Right ventricle myocardium superior (tissue), 1 donor: ENCODE measurements around the gene EFNA5. TPM values are rescaled to one million over a fixed set of nuclear protein-coding genes. Genes with fewer than 3 reads are reported as not detected.

Experiments used
- ATAC-seq: fragments of 200-7000 bp; cut with Tn5 transposase; one replicate; pipeline ENCODE4 v1.9.1; 2020; ENCODE audit warnings: mild to moderate bottlenecking; ENCODE audit not compliant: poor library complexity
- DNase-seq: peaks from one replicate; pipeline ENCODE4 v3.0.0-alpha.2; 2020
- intact Hi-C: fragments of 100-400 bp; cut with DNase I; formaldehyde crosslinking; loops from one replicate; pipeline ENCODE4 v1.11.2; 2022
- total RNA-seq: library from RNA; stranded (reverse); fragmentation: NEBNext Ultra II Directional; extraction: Animal tissue kit (Norgen Biotek cat#: 25700); gene quantifications from one replicate; pipeline ENCODE4 v1.2.1, GENCODE V29; 2021
- donor health status: DM: no; HTN: yes; CAD: no; lungs with severe emphysema.

The EFNA5 gene
- total RNA-seq, 1 donor from 2014 or later = 25.7 TPM

DNA sequence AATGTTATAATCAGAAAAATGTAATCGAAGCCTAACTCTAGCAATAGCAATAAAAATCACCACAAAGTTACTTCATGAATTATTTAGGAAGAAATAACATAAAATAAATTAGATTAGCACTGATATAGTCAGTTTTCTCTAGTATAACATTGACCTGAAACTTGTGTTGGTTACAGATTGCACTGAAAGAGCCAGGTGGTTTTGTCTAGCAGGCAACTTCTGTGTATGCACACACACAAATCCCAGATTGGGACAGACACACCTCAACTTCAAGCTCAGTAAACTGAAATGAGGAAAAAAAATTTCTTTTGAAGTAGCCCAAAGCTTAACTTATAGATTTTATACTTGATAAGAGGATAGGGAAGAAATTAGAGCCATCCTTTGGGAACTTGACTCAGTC, 129.3 kb downstream of the EFNA5 start:
- intact Hi-C loops = no loop called here
- ATAC-seq (no peak), DNase-seq (no peak)

DNA sequence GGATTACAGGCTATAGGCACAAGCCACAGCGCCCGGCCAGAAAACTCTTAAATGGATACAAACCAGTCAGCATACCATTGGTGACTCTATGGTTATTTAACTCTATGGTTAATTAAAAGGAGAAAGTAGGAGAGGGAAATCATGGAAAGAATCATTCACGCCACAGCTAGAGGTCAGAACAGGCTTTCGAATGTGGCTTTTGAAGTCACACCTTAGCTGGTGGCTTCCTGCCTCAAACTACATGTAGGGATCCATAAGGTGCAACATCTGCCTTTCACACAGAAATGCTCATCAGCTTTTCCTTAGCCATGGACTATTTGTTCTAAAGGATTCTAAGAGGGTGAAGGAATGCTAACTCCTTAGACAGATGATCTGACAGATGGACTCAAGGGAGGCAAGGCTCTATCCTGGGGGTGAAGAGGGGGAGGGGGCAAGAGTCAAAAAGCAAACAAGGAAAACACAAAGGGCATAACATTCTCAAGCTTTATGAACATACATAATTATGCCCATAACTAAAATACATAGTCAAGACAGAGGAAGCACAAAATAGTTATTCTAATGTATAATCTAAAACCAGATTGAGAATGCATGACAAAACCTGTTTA, 130.9 kb downstream of the EFNA5 start:
- intact Hi-C loops = no loop called here
- no peak for ATAC-seq
- no peak for DNase-seq

DNA sequence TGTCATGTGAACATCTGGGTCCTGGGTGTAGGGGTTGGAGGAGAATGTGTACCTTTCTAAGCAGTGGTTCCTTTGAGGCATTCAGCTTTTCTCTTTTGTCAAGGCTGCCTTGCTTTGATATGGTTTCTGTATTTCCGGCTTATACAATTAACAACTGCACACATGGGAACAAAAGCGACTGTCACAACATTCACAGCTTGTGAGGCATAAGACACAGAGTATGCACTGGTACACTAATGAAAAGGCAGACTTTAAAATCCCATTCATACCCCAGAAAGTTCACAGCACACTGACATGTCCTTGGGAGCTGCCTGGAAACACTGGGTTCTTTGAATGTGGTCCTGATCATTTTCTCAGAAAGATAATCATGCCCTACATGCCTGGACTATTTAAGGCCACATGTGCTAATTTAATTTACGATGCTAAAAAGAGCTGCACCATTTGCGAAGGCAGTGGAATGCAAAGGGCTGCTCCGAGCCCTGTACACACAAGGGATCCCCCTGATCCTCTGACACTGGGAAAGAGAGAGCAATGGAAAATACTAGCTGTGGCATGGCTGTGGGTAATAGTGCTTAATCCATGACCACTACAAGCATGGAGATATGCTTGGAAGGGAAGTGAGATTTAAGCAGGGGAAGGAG, 131.8 kb downstream of the EFNA5 start:
- DNase-seq (no peak), ATAC-seq (peak; percentile 4)
- intact Hi-C loops = no loop called here

DNA sequence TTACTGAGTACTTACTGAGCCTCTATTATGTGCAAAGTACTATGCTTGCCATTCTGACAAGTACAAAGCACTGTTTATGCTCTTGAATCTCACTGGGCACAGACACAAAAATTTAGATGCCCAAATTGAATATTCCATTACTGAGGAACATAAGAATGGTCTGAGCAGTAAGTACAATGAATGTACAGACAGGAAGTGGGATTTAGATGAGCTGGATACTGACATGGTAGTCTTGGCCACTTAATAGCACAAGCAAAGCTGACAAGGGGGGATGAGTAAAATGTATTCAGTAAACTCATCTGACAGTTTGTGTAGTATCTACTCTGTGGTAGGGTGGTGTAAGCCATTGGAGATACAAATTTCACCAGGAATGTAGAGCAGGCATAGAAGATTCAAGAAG, 132.4 kb downstream of the EFNA5 start:
- ATAC-seq (no peak), DNase-seq (no peak)
- intact Hi-C loops = no loop called here

DNA sequence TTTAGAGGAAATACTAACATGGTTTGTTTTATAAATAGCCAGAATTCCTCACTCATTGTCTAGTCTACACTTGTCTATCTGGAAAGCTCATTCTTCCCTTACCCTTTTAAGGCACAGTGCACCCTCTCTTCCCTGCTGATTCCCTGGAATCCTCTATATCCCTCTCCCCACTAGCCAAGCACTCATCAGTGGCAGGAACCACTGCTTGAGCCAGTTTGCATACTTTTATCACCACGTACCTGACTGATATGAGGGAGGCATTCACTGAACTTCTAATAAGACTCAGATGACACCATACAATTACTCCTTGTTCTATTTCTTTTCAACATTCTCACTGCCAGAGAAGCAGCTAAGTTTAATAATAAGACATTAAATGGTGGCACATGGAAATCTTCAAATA, 134.9 kb downstream of the EFNA5 start:
- DNase-seq = no peak
- intact Hi-C loops = no loop called here
- no peak for ATAC-seq

DNA sequence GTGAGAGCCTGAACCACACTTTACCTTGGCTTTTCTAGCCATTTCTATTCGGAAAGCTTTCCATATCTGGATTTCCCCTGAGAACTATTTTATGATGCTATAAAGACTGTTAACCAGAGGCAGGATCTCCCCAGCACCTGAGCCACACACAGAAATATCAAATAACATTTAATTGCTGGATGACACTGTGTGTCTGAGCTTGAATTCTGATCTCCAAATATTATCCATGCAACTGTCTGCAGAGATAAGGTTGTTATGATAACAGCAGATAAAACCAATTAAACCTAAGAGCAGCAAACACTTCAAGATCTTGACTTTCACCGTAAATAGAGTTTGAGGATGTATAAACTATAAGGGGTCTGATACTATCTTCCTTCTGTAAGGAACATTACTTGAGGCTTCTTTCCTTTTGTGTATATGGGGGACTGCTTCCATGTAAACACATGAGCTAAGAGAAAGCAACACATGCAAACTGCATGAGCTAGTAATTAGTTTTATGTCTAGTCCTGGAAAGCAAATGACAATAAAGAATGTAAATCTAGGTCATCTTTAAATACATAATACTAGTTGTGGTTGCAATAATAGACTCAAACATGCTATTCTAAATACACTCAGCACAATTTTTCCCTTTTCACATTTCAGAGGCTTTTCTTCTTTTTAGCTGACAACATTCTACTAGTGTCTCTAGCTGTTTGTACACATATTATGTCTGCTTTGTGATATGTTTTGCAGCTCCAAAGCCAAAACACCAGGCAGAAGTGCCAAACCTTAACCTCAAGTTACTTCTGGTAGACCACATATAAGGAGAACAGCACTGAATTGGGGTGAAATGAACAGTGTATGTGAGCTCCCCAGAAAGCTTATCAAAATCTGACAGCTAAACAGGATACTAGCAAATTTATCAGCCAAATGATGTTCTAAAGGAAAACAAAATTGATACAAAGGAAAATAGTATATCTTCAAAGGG, 136.5 kb downstream of the EFNA5 start:
- DNase-seq (no peak), ATAC-seq (no peak)
- intact Hi-C loops = no loop called here

DNA sequence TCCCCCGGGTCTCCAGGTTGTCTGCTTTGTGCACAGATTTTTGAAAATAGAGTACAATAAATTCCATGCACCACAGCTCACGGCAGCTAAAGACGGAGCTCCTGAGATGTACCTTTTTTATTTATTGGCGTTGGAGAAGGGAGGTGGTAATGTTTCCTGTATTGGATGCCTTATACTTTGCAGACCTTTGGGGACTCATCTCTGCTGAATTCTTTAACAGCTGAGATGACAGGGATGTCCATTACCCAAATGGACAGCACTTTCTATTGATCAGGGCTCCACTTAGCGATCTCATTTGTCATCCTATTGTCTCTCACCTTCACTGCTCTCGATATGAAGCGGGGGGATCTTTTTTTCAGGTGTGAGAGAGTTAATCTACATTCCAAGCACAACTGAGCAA, 137.8 kb downstream of the EFNA5 start:
- intact Hi-C loops = no loop called here
- no peak for DNase-seq

DNA sequence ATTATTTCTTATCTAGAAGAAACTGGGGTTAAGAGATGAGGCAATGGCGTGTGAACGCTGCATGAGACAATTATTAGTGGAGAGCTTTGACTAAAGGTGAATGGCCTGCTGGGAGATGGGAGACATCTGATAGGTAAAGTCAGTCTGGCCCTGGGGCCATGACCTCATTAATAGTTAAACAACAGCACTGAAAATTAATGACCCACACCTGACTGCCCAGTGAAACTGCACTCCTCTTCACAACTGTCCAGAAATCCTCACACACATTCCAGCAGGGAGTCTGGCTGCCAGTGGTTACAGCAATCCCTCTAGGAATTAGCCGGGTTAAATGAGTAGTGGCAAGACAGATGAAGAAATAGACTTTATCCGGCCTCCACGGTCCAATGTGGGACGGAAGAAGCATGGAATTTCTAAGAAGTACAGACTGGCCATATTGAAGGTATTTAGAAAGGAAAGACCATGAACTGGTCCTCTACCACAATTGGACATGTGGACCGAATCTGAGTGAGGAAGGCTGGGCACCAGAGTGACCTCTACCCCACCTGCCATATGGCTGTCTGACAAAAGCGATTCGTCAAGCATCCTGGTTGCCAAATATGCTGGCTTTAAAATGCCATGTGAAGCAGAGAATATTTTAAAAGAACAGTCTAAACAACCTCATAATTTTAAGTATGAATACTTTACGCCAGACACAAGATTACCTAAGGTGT, 138.4 kb downstream of the EFNA5 start:
- peak; percentile 53 for ATAC-seq
- DNase-seq = no peak
- intact Hi-C loops = no loop called here

More for the DNA sequence above, 137.8 kb downstream of the EFNA5 start:
- no peak for ATAC-seq

DNA sequence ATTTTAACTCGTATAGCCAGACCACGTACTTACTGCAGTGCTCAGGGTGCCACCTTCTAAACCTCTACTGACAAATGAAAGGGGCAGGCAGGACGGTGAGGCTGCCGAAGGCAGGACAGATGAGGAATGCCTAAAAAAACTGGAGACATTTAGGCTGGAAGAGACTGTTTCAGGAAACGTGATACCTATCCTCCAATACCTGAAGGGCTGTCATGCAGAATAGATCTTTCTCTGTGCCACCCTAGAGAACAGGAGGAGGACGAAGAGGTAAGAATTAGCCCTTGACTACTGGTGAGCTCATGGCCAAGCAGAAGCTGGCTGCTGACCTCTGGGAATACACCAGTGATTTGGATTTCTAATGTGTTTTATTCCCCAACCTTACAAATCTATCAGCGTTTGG, 139.4 kb downstream of the EFNA5 start:
- intact Hi-C loops = no loop called here
- no peak for DNase-seq
- ATAC-seq = no peak

DNA sequence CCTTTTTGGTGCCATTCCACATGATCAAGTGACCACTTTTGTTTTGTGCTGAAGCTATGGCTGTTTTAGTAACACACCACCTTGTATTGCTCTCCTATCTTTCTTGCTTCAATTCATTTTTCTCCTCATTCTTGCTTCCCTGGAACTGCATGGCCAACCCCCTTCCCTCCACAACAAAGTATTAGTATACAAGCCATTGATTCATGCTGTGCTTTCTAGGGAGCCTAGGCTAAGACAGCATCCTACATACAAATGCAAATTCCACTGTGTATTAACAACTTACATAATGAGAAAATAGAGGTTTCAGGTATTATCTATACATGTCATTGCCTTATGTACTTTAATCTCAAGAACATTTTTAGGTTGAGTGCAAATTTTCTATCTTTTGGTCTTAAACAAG, 141.1 kb downstream of the EFNA5 start:
- intact Hi-C loops = no loop called here
- ATAC-seq (no peak), DNase-seq (no peak)

DNA sequence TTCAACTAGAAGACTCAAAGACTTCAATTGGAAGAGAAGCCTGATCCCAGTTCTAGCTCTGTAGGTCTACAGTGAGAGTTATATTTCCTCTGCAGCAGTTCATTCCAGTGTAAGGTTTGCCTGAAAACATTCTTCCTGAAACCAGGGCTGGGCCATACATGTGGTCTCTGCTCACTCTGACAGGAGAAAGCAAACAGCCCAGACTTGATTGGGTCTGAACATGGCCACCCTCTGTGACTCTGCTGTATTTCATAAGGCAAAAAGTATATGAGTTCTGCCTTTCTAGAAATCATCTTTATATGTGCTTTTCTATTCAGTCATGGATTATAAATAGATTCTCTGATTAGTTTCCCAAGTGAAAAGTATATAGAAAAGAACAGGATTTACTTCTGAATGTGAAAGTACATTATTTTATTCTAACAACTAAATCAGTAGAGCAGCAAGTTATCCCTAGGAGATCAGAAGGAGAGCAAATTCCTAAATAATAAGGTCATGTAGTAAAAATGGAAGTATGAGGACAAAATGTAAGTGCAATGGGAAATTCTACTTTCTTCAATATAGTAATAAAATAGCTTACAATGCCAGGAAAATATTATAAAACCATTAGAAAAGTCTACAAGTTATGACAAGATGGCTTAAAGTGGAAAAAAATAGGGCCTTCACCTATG, 144.3 kb downstream of the EFNA5 start:
- no peak for DNase-seq
- ATAC-seq = no peak
- intact Hi-C loops = no loop called here

DNA sequence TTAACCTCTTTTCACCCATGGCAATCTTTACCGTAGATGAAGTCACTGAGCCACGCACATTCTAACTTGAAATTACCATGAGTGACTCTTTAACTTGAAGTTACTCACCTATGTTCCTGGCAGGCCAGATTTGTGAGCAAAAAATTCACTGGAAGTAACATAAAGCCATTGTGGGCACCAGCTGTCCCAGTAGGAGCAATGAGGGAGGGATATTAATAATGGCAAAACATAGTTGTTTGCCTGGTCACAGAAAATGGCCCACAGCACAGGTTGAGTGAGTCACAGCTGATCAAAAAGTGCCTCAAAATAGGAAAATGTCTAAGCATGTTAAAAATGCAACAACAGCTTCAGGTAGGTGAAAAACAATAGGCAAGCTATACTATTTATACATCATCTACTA, 146.6 kb downstream of the EFNA5 start:
- intact Hi-C loops = no loop called here
- no peak for ATAC-seq
- DNase-seq = no peak

DNA sequence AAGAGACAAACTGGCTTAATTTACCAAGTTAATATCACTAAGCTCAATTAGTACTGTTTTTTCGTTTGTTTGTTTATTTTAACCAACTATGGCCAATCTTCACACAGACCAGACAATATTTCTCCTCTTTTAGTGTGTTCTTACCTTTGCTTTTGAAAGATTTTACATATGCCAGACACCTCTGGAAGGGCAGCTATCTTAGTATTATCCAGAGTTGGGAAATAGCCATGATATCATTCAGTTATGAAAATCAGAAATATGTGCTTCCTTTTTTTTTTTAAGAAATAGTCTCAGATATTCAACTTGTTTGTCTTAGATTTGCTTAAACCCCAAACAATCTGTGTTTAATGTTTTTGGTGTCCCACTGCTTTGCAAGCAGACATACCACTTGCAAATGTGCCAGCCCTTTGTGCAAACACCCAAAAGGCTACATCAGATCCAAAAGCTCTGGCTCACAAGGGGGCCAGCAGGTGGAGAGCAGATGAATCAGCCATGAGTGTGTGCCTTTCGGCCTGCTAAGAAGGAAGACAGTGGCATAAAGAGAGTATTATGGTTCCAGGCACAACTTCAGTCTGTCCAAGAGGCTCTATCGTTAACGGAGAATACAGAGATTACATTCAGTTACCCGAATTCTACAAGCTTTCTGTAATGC, 147.6 kb downstream of the EFNA5 start:
- DNase-seq (no peak), ATAC-seq (no peak)
- intact Hi-C loops = no loop called here

DNA sequence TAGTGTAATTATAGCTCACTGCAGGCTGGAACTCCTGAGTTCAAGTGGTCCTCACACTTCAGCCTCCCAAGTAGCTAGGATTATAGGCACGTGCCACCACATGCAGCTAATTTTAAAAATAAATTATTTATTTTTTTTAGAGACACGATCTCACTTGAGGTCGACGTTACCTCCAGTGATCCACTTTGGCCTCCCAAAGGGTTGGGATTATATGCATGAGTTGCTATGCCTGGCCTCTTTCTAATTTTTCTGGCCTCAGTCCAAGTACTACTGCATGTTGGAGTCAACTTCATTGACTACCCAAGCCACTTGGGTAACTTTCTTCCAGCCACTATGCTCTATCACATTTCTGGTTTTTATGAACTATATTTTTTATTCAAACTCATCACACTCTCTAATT, 148.3 kb downstream of the EFNA5 start:
- DNase-seq = no peak
- no peak for ATAC-seq
- intact Hi-C loops = no loop called here

DNA sequence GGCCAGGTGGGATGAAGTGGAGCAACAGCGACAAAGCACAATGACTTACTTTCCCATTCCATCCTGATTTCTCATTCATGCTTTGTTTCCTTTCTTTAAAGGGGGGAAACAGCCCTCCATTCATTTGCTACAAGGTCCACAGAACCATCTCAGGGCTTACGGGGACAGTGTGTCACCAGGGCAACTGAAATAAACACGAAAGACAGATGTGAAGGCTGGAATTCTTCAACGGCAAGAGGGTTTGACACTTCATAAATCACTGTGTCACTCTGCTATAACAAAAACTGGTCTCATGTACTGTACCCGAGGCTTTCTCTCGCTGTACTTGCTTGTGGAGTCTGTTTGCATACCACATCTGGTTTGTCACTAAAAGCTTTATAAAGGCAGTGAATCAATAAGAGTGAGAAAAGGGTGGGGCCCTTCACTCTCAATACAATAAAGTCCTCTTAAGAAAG, 150.8 kb downstream of the EFNA5 start:
- peak; percentile 29 for ATAC-seq
- no peak for DNase-seq
- intact Hi-C loops = no loop called here

DNA sequence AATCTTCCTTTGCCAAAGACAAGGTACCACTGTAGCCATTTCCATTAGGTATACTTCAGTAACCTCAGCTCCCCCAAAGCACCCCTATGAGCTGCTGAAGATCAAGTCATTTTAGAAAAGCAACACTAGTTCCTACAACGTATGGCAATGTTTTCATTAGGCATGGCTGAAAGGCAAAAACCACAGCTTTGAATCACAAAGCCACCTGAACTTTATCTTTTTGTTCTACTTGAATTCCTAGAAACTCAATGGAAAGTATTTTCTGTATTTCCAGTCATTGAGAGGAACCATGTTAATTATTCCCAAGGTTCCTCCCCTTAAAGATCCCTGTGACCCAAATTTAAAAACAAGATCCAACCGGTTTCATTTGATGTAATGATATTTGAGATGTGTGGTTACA, 152.1 kb downstream of the EFNA5 start:
- intact Hi-C loops = no loop called here
- no peak for DNase-seq
- no peak for ATAC-seq

DNA sequence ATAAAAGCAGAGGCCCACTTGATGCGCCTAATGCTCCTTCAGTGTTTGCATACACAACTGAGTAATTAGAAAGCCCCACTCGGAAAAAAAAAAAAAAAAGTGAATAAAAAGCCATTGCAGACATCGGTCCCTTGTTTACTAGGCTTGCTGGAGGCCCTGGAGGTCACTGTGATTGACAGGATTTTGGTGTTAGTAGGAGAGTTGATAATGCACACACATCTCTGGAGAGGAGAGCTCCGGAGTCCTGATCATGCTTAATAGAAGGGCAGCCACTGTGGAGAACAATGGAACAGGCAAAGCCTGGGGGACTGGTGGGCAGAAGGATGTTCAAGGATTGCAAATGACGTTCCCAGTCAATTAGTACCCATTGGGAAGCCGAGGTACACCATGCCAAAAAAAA, 152.5 kb downstream of the EFNA5 start:
- DNase-seq = no peak
- ATAC-seq = peak; percentile 48
- intact Hi-C loops = no loop called here
